HG03558 (cell line): ENCODE measurements around the gene IRX5.

Experiments
- ATAC-seq: cut with Tn5 transposase; IDR thresholded peaks from one replicate; pipeline ENCODE4 v1.9.1; 2021; ENCODE audit warnings: moderate number of reproducible peaks; ENCODE audit not compliant: unreplicated experiment; ENCODE audit errors: extremely low read depth

The IRX5 gene

GRCh38 chr16:54944002-54944401 is 13.3 kb downstream of the IRX5 start:
- ATAC-seq: no peak

GRCh38 chr16:54945063-54945462 is 14.4 kb downstream of the IRX5 start:
- no peak for ATAC-seq

- ATAC-seq: no peak
These were observed 16.2 kb downstream of the IRX5 start for GRCh38 chr16:54946909-54947308.

- no peak for ATAC-seq
These were observed 17.0 kb downstream of the IRX5 start for GRCh38 chr16:54947616-54948015.

GRCh38 chr16:54952195-54952594 is 21.5 kb downstream of the IRX5 start:
- ATAC-seq: no peak

GRCh38 chr16:54953461-54953860 is 22.8 kb downstream of the IRX5 start:
- no peak for ATAC-seq

- ATAC-seq: no peak
These were observed 23.6 kb downstream of the IRX5 start for GRCh38 chr16:54954220-54954619.

GRCh38 chr16:54955757-54956156 is 25.1 kb downstream of the IRX5 start:
- no peak for ATAC-seq

GRCh38 chr16:54957403-54958166 is 26.9 kb downstream of the IRX5 start:
- no peak for ATAC-seq

- ATAC-seq: no peak
These were observed 31.4 kb downstream of the IRX5 start for GRCh38 chr16:54962045-54962444.

GRCh38 chr16:54964239-54964638 is 33.6 kb downstream of the IRX5 start:
- ATAC-seq: no peak

- no peak for ATAC-seq
These were observed 34.8 kb downstream of the IRX5 start for GRCh38 chr16:54965464-54965863.

GRCh38 chr16:54968011-54968410 is 37.3 kb downstream of the IRX5 start:
- ATAC-seq: no peak

GRCh38 chr16:54968784-54969183 is 38.1 kb downstream of the IRX5 start:
- no peak for ATAC-seq

- no peak for ATAC-seq
These were observed 39.4 kb downstream of the IRX5 start for GRCh38 chr16:54970016-54970415.

- ATAC-seq: no peak
These were observed 43.7 kb downstream of the IRX5 start for GRCh38 chr16:54974367-54974766.

GRCh38 chr16:54976651-54977200 is 46.1 kb downstream of the IRX5 start:
- ATAC-seq: no peak

GRCh38 chr16:54977211-54977610 is 46.5 kb downstream of the IRX5 start:
- no peak for ATAC-seq

GRCh38 chr16:54980821-54981220 is 50.2 kb downstream of the IRX5 start:
- ATAC-seq: no peak
